ENCODE results near the gene SLC17A7.

Gene SLC17A7

GRCh38 chr19:49435670-49436069, 5.7 kb downstream of the SLC17A7 start:
- DNase-seq: no peak
- H3K9me3 Mint-ChIP-seq: no peaks in the 10 kb centered on the region
- no peak overlapping the region for H3K4me3 Mint-ChIP-seq
- H3K27me3 Mint-ChIP-seq: peaks cover 100% of the 10 kb centered on the region
- peaks cover 2% of the 10 kb centered on the region for H3K36me3 Mint-ChIP-seq
- H3K27ac Mint-ChIP-seq: no peak overlapping the region
- CTCF ChIA-PET: interaction anchor here (0.9 to 1.2 kb wide), 5 partner anchors 10 to 239 kb away, joined by 3 to 4 read pairs (median 3); partner anchors contain the start of gene GFY
- peaks cover 32% of the 10 kb centered on the region for H3K4me1 Mint-ChIP-seq

GRCh38 chr19:49434907-49435583, 6.3 kb downstream of the SLC17A7 start:
- Mint-ChIP-seq H3K27ac (no peak overlapping the region), H3K4me1 (peaks cover 31% of the 10 kb centered on the region), H3K9me3 (no peaks in the 10 kb centered on the region), H3K27me3 (peaks cover 100% of the 10 kb centered on the region), H3K4me3 (no peak overlapping the region), H3K36me3 (peaks cover 2% of the 10 kb centered on the region)
- no peak for DNase-seq
- CTCF ChIA-PET: interaction anchor here (0.9 to 1.2 kb wide), 2 partner anchors 10 to 15 kb away, joined by 3 to 4 read pairs; partner anchors contain the start of gene GFY

GRCh38 chr19:49433240-49433901, 8.0 kb downstream of the SLC17A7 start:
- H3K4me3 Mint-ChIP-seq: no peak overlapping the region
- DNase-seq: no peak
- CTCF ChIA-PET: no interaction called here
- peaks cover 2% of the 10 kb centered on the region for H3K36me3 Mint-ChIP-seq
- no peaks in the 10 kb centered on the region for H3K9me3 Mint-ChIP-seq
- peaks cover 40% of the 10 kb centered on the region for H3K4me1 Mint-ChIP-seq
- peak overlapping the region; percentile 75 for H3K27ac Mint-ChIP-seq
- peaks cover 100% of the 10 kb centered on the region for H3K27me3 Mint-ChIP-seq

- no peak overlapping the region for H3K27ac Mint-ChIP-seq
- peak overlapping the region; percentile 12 for H3K4me3 Mint-ChIP-seq
- CTCF ChIA-PET: interaction anchor here (0.6 to 1.7 kb wide), 4 partner anchors 10 to 1118 kb away, joined by 3 to 4 read pairs (median 4); no protein-coding TSS in a partner anchor
- DNase-seq: peak; percentile 71
- H3K36me3 Mint-ChIP-seq: peaks cover 2% of the 10 kb centered on the region
- H3K27me3 Mint-ChIP-seq: peaks cover 100% of the 10 kb centered on the region
- no peaks in the 10 kb centered on the region for H3K9me3 Mint-ChIP-seq
- H3K4me1 Mint-ChIP-seq: peaks cover 47% of the 10 kb centered on the region
Observed at GRCh38 chr19:49432141-49433073, 8.9 kb downstream of the SLC17A7 start.

GRCh38 chr19:49431330-49431749, 10.0 kb downstream of the SLC17A7 start:
- Mint-ChIP-seq H3K27ac (no peak overlapping the region), H3K36me3 (peaks cover 2% of the 10 kb centered on the region), H3K4me3 (no peak overlapping the region), H3K9me3 (no peaks in the 10 kb centered on the region), H3K4me1 (peaks cover 54% of the 10 kb centered on the region), H3K27me3 (peaks cover 100% of the 10 kb centered on the region)
- CTCF ChIA-PET: interaction anchor here (0.6 to 1.7 kb wide), 3 partner anchors 9 to 1117 kb away, joined by 3 to 4 read pairs (median 3); no protein-coding TSS in a partner anchor
- peak; percentile 54 for DNase-seq

GRCh38 chr19:49430678-49431329, 10.5 kb downstream of the SLC17A7 start:
- DNase-seq: peak; percentile 57
- H3K27ac Mint-ChIP-seq: peak overlapping the region; percentile 25
- no peaks in the 10 kb centered on the region for H3K9me3 Mint-ChIP-seq
- peaks cover 100% of the 10 kb centered on the region for H3K27me3 Mint-ChIP-seq
- H3K4me1 Mint-ChIP-seq: peaks cover 54% of the 10 kb centered on the region
- peaks cover 2% of the 10 kb centered on the region for H3K36me3 Mint-ChIP-seq
- CTCF ChIA-PET: interaction anchor here (1.1 to 1.8 kb wide), 5 partner anchors 9 to 39 kb away, joined by 3 to 10 read pairs (median 3); no protein-coding TSS in a partner anchor
- no peak overlapping the region for H3K4me3 Mint-ChIP-seq

GRCh38 chr19:49430172-49430677, 11.1 kb downstream of the SLC17A7 start:
- Mint-ChIP-seq H3K36me3 (peaks cover 2% of the 10 kb centered on the region), H3K4me1 (peaks cover 56% of the 10 kb centered on the region), H3K27me3 (peaks cover 100% of the 10 kb centered on the region), H3K27ac (no peak overlapping the region), H3K4me3 (no peak overlapping the region), H3K9me3 (no peaks in the 10 kb centered on the region)
- DNase-seq: no peak
- CTCF ChIA-PET: interaction anchor here (0.8 to 1.8 kb wide), 5 partner anchors 12 to 38 kb away, joined by 3 to 10 read pairs (median 3); no protein-coding TSS in a partner anchor

- no peak overlapping the region for H3K4me3 Mint-ChIP-seq
- H3K9me3 Mint-ChIP-seq: no peaks in the 10 kb centered on the region
- H3K27me3 Mint-ChIP-seq: peaks cover 100% of the 10 kb centered on the region
- CTCF ChIA-PET: interaction anchor here (1.2 to 2.4 kb wide), 5 partner anchors 10 to 37 kb away, joined by 3 to 10 read pairs (median 4); no protein-coding TSS in a partner anchor
- peaks cover 71% of the 10 kb centered on the region for H3K4me1 Mint-ChIP-seq
- no peak for DNase-seq
- peaks cover 2% of the 10 kb centered on the region for H3K36me3 Mint-ChIP-seq
- no peak overlapping the region for H3K27ac Mint-ChIP-seq
Observed at GRCh38 chr19:49428547-49429451, 12.5 kb downstream of the SLC17A7 start.

- peak; percentile 61 for DNase-seq
- CTCF ChIA-PET: interaction anchor here (2.4 kb wide), 1 partner anchor 36 kb away, joined by 9 read pairs; no protein-coding TSS in a partner anchor
- Mint-ChIP-seq H3K4me3 (no peak overlapping the region), H3K9me3 (no peaks in the 10 kb centered on the region), H3K27me3 (peaks cover 100% of the 10 kb centered on the region), H3K27ac (no peak overlapping the region), H3K36me3 (peaks cover 2% of the 10 kb centered on the region), H3K4me1 (peaks cover 73% of the 10 kb centered on the region)
Observed at GRCh38 chr19:49427855-49428546, 13.3 kb downstream of the SLC17A7 start.

- Mint-ChIP-seq H3K4me3 (peak overlapping the region; percentile 14), H3K9me3 (no peaks in the 10 kb centered on the region), H3K27me3 (peaks cover 100% of the 10 kb centered on the region), H3K27ac (no peak overlapping the region), H3K4me1 (peaks cover 75% of the 10 kb centered on the region), H3K36me3 (peaks cover 2% of the 10 kb centered on the region)
- CTCF ChIA-PET: interaction anchor here (0.9 to 2.4 kb wide), 2 partner anchors 15 to 35 kb away, joined by 4 to 9 read pairs; no protein-coding TSS in a partner anchor
- no peak for DNase-seq
Observed at GRCh38 chr19:49427339-49427738, 14.0 kb downstream of the SLC17A7 start.

GRCh38 chr19:49425922-49426592, 15.3 kb downstream of the SLC17A7 start:
- Mint-ChIP-seq H3K27me3 (peaks cover 100% of the 10 kb centered on the region), H3K4me3 (no peak overlapping the region), H3K9me3 (no peaks in the 10 kb centered on the region), H3K4me1 (peaks cover 80% of the 10 kb centered on the region), H3K27ac (no peak overlapping the region), H3K36me3 (no peaks in the 10 kb centered on the region)
- CTCF ChIA-PET: interaction anchor here (1.0 to 2.4 kb wide), 4 partner anchors 9 to 34 kb away, joined by 3 to 9 read pairs (median 4); no protein-coding TSS in a partner anchor
- DNase-seq: peak; percentile 50
